ENCODE results near the gene C12orf50. TPM values are rescaled to one million over a fixed set of nuclear protein-coding genes. Genes with fewer than 3 reads are reported as not detected.

The C12orf50 gene
- total and polyA plus RNA-seq, 2 of the 8 experiments (the other 6 are each of a cell fraction or from before 2014, with no cell fraction given) = not detected

- Histone ChIP-seq H3K36me3 (ENCODE audit: control insufficient read depth in 2 of 4, insufficient read depth in 4 of 4, low read length in 3 of 4) (peaks cover 2 to 28% (median 5%) of the 10 kb centered on the region in 4 experiments; a peak in 6 of 8 replicates), H3K18ac (ENCODE audit: extremely low read depth, low read length) (no peak overlapping the region), H3K27ac (ENCODE audit: low read depth, low read length) (no peak overlapping the region), H3K4me2 (ENCODE audit: insufficient read depth in 1 of 2, low read depth in 2 of 2, low read length in 2 of 2) (no peak overlapping the region), H3K14ac (ENCODE audit: insufficient read length) (no peak overlapping the region), H3K23me2 (ENCODE audit: low read depth, low read length) (no peaks in the 10 kb centered on the region), H3K23ac (ENCODE audit: insufficient read length) (no peak overlapping the region), H4K5ac (ENCODE audit: insufficient read length, low read depth, low read length) (no peak overlapping the region), H3K79me2 (ENCODE audit: control insufficient read depth in 1 of 2, insufficient read depth in 2 of 2, low read length in 2 of 2) (no peaks in the 10 kb centered on the region), H2AFZ (ENCODE audit: low read length) (no peak overlapping the region), H3K27me3 (replicated peaks in 1 of 4; ENCODE audit: control insufficient read depth in 3 of 4, extremely low read depth in 1 of 4, insufficient read depth in 3 of 4, low read length in 3 of 4) (no peaks in the 10 kb centered on the region), H2BK15ac (ENCODE audit: low read length) (no peak overlapping the region), H3K4me1 (replicated peaks in 1 of 4; ENCODE audit: control insufficient read depth in 3 of 4, insufficient read depth in 4 of 4, low read length in 3 of 4) (no peaks in the 10 kb centered on the region), H2BK20ac (ENCODE audit: low read length) (no peak overlapping the region), H4K91ac (replicated peaks; ENCODE audit: insufficient read length, low read length) (no peak overlapping the region), H3K4me3 (ENCODE audit: extremely low read depth in 1 of 4, insufficient read depth in 2 of 4, low read depth in 3 of 4, low read length in 4 of 4) (no peak overlapping the region), H2BK120ac (replicated peaks; ENCODE audit: low read depth, low read length) (no peak overlapping the region), H3K9ac (replicated peaks in 1 of 4; ENCODE audit: extremely low read depth in 1 of 4, low read depth in 3 of 4, low read length in 3 of 4) (no peak overlapping the region), H2BK5ac (ENCODE audit: low read depth, low read length) (no peak overlapping the region), H2BK12ac (ENCODE audit: low read depth, low read length) (no peak overlapping the region), H3K79me1 (ENCODE audit: low read depth, low read length) (no peaks in the 10 kb centered on the region), H4K20me1 (replicated peaks in 1 of 2; ENCODE audit: control insufficient read depth in 1 of 2, insufficient read depth in 2 of 2, low read length in 2 of 2) (no peaks in the 10 kb centered on the region), H3K9me3 (ENCODE audit: insufficient read depth in 2 of 2, low read depth in 1 of 2, low read length in 1 of 2) (no peaks in the 10 kb centered on the region), H4K8ac (ENCODE audit: extremely low read depth, insufficient read depth, low read length) (no peak overlapping the region), H2AK5ac (ENCODE audit: low read depth, low read length) (no peak overlapping the region), H3K4ac (replicated peaks; ENCODE audit: insufficient read length, low read depth, low read length) (no peak overlapping the region), H3K56ac (replicated peaks; ENCODE audit: insufficient read length, low read depth, low read length) (no peak overlapping the region)
- CTCF ChIA-PET (ENCODE audit: partially characterized antibody) = interaction anchor here (0.7 to 1.6 kb wide), 3 partner anchors 14 to 18 kb away, joined by 3 to 4 read pairs (median 3); no protein-coding TSS in a partner anchor
- DNase-seq (ENCODE audit: low read depth in 1 of 2, low spot score in 2 of 2) (no peak), FAIRE-seq (no peak)
- WGBS, 2 experiments (ENCODE audit: extremely low coverage in 1 of 2, insufficient coverage in 1 of 2, insufficient read length in 1 of 2, insufficient replicate concordance in 2 of 2, low coverage in 1 of 2, low lambda C conversion rate in 2 of 2, missing lambda C conversion rate in 1 of 2) = 95% methylated on average over 1 of the region's 1 CpG; no CpG with 5 or more reads in 1 of the 2 experiments
- POLR2A ChIA-PET (ENCODE audit: partially characterized antibody) = interaction anchor here (1.7 kb wide), 1 partner anchor 9 kb away, joined by 3 read pairs; no protein-coding TSS in a partner anchor
- no peak for TF ChIP-seq NANOG (IDR thresholded peaks at IDR 0.05; ENCODE audit: insufficient read depth, low read depth, low read length, poor library complexity, severe bottlenecking)
- no peak for TF ChIP-seq CBX8 (IDR thresholded peaks at IDR 0.05; ENCODE audit: borderline replicate concordance, low read depth, low read length)
- no peak for TF ChIP-seq BRCA1 (IDR thresholded peaks at IDR 0.05; ENCODE audit: low read depth, low read length)
- peak; percentile 41 to 64 (median 51) for TF ChIP-seq CTCF (IDR thresholded peaks at IDR 0.05; ENCODE audit: control extremely low read depth in 1 of 3, insufficient read depth in 1 of 3, low read depth in 1 of 3, low read length in 3 of 3)
- TF ChIP-seq POU5F1 (IDR thresholded peaks at IDR 0.05; ENCODE audit: low read depth, low read length) = no peak
- no peak for TF ChIP-seq EGR1 (IDR thresholded peaks at IDR 0.05; ENCODE audit: borderline replicate concordance, low read depth, low read length)
- no peak for TF ChIP-seq SRF (IDR thresholded peaks at IDR 0.05; ENCODE audit: low read depth, low read length)
- no peak for TF ChIP-seq ZNF274 (IDR thresholded peaks at IDR 0.05; ENCODE audit: borderline replicate concordance, extremely low read depth, low read length)
- no peak for TF ChIP-seq PHF8 (conservative IDR thresholded peaks at IDR 0.05; ENCODE audit: low read depth, low read length)
- TF ChIP-seq SIN3A (conservative IDR thresholded peaks at IDR 0.05 in 1 of 2, IDR thresholded peaks at IDR 0.05 in 1 of 2; ENCODE audit: low read depth in 1 of 2, low read length in 2 of 2) = no peak
These were observed 23.5 kb upstream of the C12orf50 start for GRCh38 chr12:88052686-88053085.

Measured in H1 (cell line).